Heart right ventricle (tissue), 16 donors: ENCODE results near the gene ST7. TPM values are rescaled to one million over a fixed set of nuclear protein-coding genes. Genes with fewer than 3 reads are reported as not detected.

ENCODE experiments used
- ATAC-seq, 8 donors: fragments of 200-7000 bp; cut with Tn5 transposase; one replicate each; pipeline ENCODE4 v1.9.1; 2020; ENCODE audit warnings: mild to moderate bottlenecking in 8 of 8, moderate library complexity in 8 of 8, moderate number of reproducible peaks in 1 of 8
- DNase-seq, 2 donors: peaks; one replicate each; pipeline ENCODE4 v3.0.0-alpha.2; 2020
- H3K27ac ChIP-seq, 10 donors: fragments of 200-600 bp; sonication (generic) in 2 of 10; one replicate each; pipeline versions ENCODE4 v1.5.0 to v1.8.0; 2020 to 2022; ENCODE audit warnings: mild to moderate bottlenecking in 3 of 10
- H3K27me3 ChIP-seq, 7 donors: fragments of 200-600 bp; one replicate each; pipeline ENCODE4 v1.8.0; 2021 to 2022; ENCODE audit warnings: mild to moderate bottlenecking in 2 of 7
- H3K36me3 ChIP-seq, 9 donors: fragments of 200-600 bp; sonication (generic) in 1 of 9; one replicate each; pipeline versions ENCODE4 v1.5.0 to v1.8.0; 2020 to 2022; ENCODE audit warnings: mild to moderate bottlenecking in 2 of 9
- H3K4me1 ChIP-seq, 9 donors: fragments of 200-600 bp; sonication (generic) in 1 of 9; one replicate each; pipeline versions ENCODE4 v1.5.0 to v1.8.0; 2020 to 2022; ENCODE audit warnings: mild to moderate bottlenecking in 4 of 9
- H3K4me3 ChIP-seq, 10 donors: fragments of 200-600 bp; sonication (generic) in 2 of 10; one replicate each; pipeline versions ENCODE4 v1.5.0 to v1.8.0; 2020 to 2022; ENCODE audit warnings: mild to moderate bottlenecking in 7 of 10, moderate library complexity in 2 of 10
- H3K9me3 ChIP-seq, 11 donors: fragments of 200-600 bp in 10 of 11; sonication (generic) in 2 of 11; one replicate each; pipeline versions ENCODE4 v1.5.0 to v1.8.0; 2013 to 2022; ENCODE audit warnings: mild to moderate bottlenecking in 2 of 11, control low read depth in 1 of 11, moderate library complexity in 1 of 11
- WGBS, 2 donors: extraction: QIAGEN DNeasy Blood & Tissue Kit; methylation state at CpG; one replicate each; pipeline ENCODE4 v1.1.7; 2013; ENCODE audit warnings: inconsistent platforms in 1 of 2; 5-methylcytosine and 5-hydroxymethylcytosine counted together
- intact Hi-C, 10 donors: fragments of 100-400 bp; cut with DNase I; formaldehyde crosslinking; loops; one replicate each; pipeline versions ENCODE4 v1.11.1 to v1.14.2; 2022
- polyA plus RNA-seq, 2 donors: library from polyadenylated mRNA; stranded (reverse); fragments of 200-250 nt; gene quantifications; one replicate each; pipeline ENCODE4 v1.2.3, GENCODE V29; 2013
- total RNA-seq, 10 donors: library from RNA; stranded (reverse); fragmentation: NEBNext Ultra II Directional in 3 of 10; extraction: Animal tissue kit (Norgen Biotek cat#: 25700) in 3 of 10; gene quantifications; one replicate each; pipeline versions ENCODE4 v1.2.1 to v1.2.4, GENCODE V29; 2021 to 2023
- TF ChIP-seq, protein P1 (sequence below), 9 donors: fragments of 200-600 bp; sonication (generic) in 2 of 9; IDR thresholded peaks; one replicate each; pipeline versions ENCODE4 v1.5.0 to v1.8.0; 2021 to 2022; ENCODE audit warnings: antibody characterized with exemption in 9 of 9, mild to moderate bottlenecking in 5 of 9, moderate library complexity in 1 of 9
- donor health status: Arrhythmogenic right ventricular cardiomyopathy.
- donor health status: ischemic (EF 13 %, LVEDD 7.1; RV severe dilation, severe dysfunction).
- donor health status: healthy with polysubstance abuse.
- donor health status: DM: no; HTN: yes; CAD: no.
- donor health status: DM: no; HTN: no; CAD: no.
- donor health status: ischemic (EF 25% LVEDD 6.9; RV normal size, moderate dysfunction).
- donor health status: ischemic (EF 25% LVEDD 5.7; RV mildly dilated, moderate dysfunction).
- donor health status: healthy.
- donor health status: DM: yes; HTN: yes; CAD: no.
- donor health status: Ischemic cardiomyopathy.
- donor health status: ischemic (EF 35%, LVEDD 5.7; RV mildly dilated, moderate dysfunction).
- donor health status: nonischemic (EF 11% LVEDD 7.7; RV severe dilation, severe dysfunction).
- donor health status: DM: yes; HTN: yes; CAD: no.
- donor health status: PGD.
- donor health status: ischemic (EF 29% LVEDD 5.4; RV normal size, mild dysfunction).
- donor health status: nonischemic (EF 23%, LVEDD 6.1; RV moderate dilation, normal function).

The ST7 gene
- total and polyA plus RNA-seq, 12 donors: 20.1 to 40.2 (median 23.4) TPM

DNA sequence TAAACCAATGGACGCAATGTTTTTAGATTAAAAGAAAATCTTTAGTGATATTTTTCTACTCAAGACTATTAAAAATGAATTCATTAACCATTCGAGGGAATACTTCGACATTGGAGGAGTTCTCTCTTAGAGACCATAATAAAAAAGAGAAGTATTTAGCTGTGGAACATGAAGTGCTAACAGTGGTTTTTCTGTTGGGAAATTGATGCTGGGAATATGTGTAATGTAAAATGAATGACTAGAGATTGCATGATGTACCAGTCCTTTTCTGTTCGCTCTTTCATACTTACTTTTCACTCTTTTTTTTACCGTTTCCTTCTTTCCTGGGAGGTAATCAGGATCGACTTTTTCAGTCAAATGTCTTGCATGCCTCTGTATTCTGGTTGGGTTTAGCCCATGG is 41.3 kb downstream of the ST7 start:
- H3K9me3 ChIP-seq: peaks cover 0 to 14% (median 0%) of the 10 kb centered on the region in 11 donors
- intact Hi-C loops: loop anchor here in 1 of 10 donors (5.0 kb wide), 1 partner anchor 68 kb away; no protein-coding TSS in a partner anchor
- WGBS, 2 donors: 88 to 91% methylated on average over 6 of the region's 6 CpGs

DNA sequence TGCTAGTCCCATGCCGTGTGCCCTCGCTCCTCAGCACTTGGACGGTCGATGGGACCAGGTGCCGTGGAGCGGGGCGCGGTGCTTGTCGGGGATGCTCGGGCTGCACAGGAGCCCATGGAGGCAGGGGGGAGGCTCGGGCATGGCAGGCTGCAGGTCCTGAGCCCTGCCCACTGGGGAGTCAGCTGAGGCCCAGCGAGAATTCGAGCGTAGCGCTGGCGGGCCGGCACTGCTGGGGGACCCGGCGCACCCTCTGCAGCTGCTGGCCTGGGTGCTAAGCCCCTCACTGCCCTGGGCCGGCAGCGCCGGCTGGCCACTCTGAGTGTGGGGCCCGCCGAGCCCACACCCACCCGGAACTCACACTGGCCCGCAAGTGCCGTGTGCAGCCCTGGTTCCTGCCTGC is 44.7 kb downstream of the ST7 start:
- WGBS, 2 donors: 97 to 100% methylated on average over 25 to 27 of the region's 27 CpGs
- DNase-seq: no peak
- intact Hi-C loops: loop anchor here in 1 of 10 donors (5.0 kb wide), 1 partner anchor 64 kb away; no protein-coding TSS in a partner anchor

More for the DNA sequence above, 41.3 kb downstream of the ST7 start:
- H3K27me3 ChIP-seq: no peaks in the 10 kb centered on the region
- no peak overlapping the region for H3K4me3 ChIP-seq
- no peak overlapping the region for H3K27ac ChIP-seq
- H3K4me1 ChIP-seq: peaks cover 0 to 11% (median 0%) of the 10 kb centered on the region in 9 donors
- TF ChIP-seq, protein P1, sequence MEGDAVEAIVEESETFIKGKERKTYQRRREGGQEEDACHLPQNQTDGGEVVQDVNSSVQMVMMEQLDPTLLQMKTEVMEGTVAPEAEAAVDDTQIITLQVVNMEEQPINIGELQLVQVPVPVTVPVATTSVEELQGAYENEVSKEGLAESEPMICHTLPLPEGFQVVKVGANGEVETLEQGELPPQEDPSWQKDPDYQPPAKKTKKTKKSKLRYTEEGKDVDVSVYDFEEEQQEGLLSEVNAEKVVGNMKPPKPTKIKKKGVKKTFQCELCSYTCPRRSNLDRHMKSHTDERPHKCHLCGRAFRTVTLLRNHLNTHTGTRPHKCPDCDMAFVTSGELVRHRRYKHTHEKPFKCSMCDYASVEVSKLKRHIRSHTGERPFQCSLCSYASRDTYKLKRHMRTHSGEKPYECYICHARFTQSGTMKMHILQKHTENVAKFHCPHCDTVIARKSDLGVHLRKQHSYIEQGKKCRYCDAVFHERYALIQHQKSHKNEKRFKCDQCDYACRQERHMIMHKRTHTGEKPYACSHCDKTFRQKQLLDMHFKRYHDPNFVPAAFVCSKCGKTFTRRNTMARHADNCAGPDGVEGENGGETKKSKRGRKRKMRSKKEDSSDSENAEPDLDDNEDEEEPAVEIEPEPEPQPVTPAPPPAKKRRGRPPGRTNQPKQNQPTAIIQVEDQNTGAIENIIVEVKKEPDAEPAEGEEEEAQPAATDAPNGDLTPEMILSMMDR (IDR thresholded peaks at IDR 0.05): no peak
- ATAC-seq (no peak), DNase-seq (no peak)
- no peaks in the 10 kb centered on the region for H3K36me3 ChIP-seq

DNA sequence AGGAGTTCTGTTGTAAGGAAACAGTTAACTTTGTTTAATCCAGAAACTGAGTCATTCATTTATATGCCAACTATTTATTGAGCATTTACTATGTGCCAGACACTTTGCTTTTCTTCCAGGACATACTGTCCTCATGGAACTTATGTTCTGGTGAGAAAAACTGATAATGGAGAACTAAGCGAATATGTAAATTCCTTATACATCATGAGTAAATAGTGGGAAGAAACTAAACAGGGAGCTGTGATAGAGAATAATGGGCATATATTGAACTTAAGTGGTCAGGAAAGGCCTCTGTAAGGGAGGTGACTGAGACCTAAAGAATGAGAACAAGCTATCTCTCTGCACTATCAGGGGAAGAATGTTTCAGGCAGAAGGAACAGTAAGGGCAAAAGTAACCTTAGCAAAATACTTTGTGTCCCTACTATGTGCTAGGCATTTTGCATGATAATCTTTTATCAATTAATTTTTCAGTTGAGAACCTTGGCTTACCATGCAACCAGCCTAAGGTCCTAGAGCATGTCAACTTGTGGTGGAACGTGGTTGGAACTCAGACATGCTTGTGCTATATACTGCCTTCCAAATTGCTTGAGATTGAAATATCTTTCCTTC is 45.4 kb downstream of the ST7 start:
- Histone ChIP-seq H3K4me3 (no peak overlapping the region), H3K9me3 (peaks cover 0 to 10% (median 0%) of the 10 kb centered on the region in 11 donors), H3K27ac (no peak overlapping the region), H3K27me3 (no peaks in the 10 kb centered on the region), H3K36me3 (no peaks in the 10 kb centered on the region), H3K4me1 (peaks cover 0 to 11% (median 7%) of the 10 kb centered on the region in 9 donors)
- TF ChIP-seq, protein P1 (IDR thresholded peaks at IDR 0.05): no peak
- DNase-seq: no peak
- no peak for ATAC-seq
- WGBS, 2 donors: 92 to 96% methylated on average over 2 of the region's 2 CpGs
- intact Hi-C loops: loop anchor here in 1 of 10 donors (5.0 kb wide), 1 partner anchor 64 kb away; no protein-coding TSS in a partner anchor

More for the DNA sequence above, 44.7 kb downstream of the ST7 start:
- TF ChIP-seq, protein P1 (IDR thresholded peaks at IDR 0.05): no peak
- peaks cover 0 to 11% (median 7%) of the 10 kb centered on the region in 9 donors for H3K4me1 ChIP-seq
- H3K4me3 ChIP-seq: no peak overlapping the region
- peaks cover 0 to 10% (median 0%) of the 10 kb centered on the region in 11 donors for H3K9me3 ChIP-seq
- H3K27ac ChIP-seq: no peak overlapping the region
- peak in 1 of 8 donors; percentile 44 for ATAC-seq
- no peaks in the 10 kb centered on the region for H3K36me3 ChIP-seq
- no peaks in the 10 kb centered on the region for H3K27me3 ChIP-seq

DNA sequence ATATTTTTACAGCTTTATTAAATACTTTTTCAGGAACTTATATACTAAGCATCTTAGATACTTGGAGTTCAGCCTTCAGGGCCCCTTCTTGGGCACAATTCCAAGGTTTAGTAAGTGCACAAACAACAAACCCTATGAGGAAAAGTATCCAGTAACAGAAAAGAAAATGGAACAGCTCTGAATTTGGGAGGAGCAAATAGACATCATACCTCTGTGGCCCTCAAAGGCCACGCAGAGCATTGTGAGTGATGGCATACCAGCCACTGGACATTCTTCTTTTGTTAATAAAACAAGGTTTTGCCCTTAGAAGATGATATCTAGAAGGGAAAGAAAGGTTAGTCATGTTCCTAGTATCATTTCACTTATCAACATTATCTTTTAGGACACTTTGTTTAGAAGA is 46.0 kb downstream of the ST7 start:
- Histone ChIP-seq H3K9me3 (peaks cover 0 to 10% (median 0%) of the 10 kb centered on the region in 11 donors), H3K27ac (no peak overlapping the region), H3K4me3 (no peak overlapping the region), H3K27me3 (no peaks in the 10 kb centered on the region), H3K4me1 (peaks cover 0 to 11% (median 7%) of the 10 kb centered on the region in 9 donors), H3K36me3 (no peaks in the 10 kb centered on the region)
- intact Hi-C loops: loop anchor here in 1 of 10 donors (5.0 kb wide), 1 partner anchor 63 kb away; no protein-coding TSS in a partner anchor
- TF ChIP-seq, protein P1 (IDR thresholded peaks at IDR 0.05): no peak
- ATAC-seq (no peak), DNase-seq (no peak)
- WGBS, 2 donors: 93 to 94% methylated on average over 1 of the region's 1 CpG
